ENCODE data around the gene SMARCE1. TPM values are rescaled to one million over a fixed set of nuclear protein-coding genes. Genes with fewer than 3 reads are reported as not detected.
"Not testable (repeated sequence)": the region's sequence is repeated elsewhere in the genome, so short reads cannot be mapped to it uniquely, and the experiment has no call there.

SMARCE1 gene
- total and polyA plus RNA-seq, 9 of the 15 experiments (the other 6 are each of a cell fraction or from before 2014, with no cell fraction given), result 64.1 to 142 (median 114) TPM

DNA sequence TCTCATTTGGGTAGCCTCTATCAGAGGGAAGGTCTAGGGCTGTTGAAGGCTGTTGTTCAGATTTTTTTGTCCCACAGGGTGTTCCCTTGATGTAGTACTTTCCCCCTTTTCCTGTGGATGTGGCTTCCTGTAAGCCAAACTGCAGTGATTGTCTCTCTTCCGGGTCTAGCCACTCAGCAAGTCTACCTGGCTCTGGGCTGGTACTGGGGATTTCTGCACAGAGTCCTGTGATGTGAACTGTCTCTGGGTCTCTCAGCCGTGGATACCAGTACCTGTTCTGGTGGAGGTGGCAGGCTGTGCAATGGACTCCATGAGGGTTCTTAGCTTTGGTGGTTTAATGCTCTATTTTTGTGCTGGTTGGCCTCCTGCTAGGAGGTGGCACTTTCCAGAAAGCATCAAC lies 59.1 kb downstream of the SMARCE1 start (continued):
- no peak for TF ChIP-seq GABPA (tag; conservative IDR thresholded peaks at IDR 0.05; ENCODE audit: low read depth)
- TF ChIP-seq SLC30A9 (CRISPR knock-in tag; IDR thresholded peaks at IDR 0.05), result no peak
- no peak for TF ChIP-seq SMC3 (conservative IDR thresholded peaks at IDR 0.05; ENCODE audit: insufficient read depth, low read depth, low read length)
- TF ChIP-seq, protein P1, sequence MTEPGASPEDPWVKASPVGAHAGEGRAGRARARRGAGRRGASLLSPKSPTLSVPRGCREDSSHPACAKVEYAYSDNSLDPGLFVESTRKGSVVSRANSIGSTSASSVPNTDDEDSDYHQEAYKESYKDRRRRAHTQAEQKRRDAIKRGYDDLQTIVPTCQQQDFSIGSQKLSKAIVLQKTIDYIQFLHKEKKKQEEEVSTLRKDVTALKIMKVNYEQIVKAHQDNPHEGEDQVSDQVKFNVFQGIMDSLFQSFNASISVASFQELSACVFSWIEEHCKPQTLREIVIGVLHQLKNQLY (CRISPR knock-in tag; conservative IDR thresholded peaks at IDR 0.05), result no peak
- no peak for TF ChIP-seq ZNF239 (CRISPR knock-in tag; IDR thresholded peaks at IDR 0.05)

DNA sequence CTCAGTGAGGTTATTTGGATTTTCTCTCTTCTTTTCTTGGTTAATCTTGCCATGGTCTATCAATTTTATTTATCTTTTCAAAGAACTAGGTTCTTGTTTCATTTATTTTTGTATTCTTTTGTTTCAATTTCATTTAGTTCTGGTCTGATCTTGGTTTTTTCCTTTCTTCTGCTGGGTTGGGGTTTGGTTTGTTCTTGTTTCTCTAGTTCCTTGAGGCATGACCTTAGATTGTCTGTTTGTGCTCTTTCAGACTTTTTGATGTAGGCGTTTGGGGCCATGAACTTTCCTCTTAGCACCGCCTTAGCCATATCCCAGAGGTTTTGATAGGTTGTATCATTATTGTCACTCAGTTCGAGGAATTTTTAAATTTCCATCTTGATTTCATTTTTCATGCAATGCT lies 61.4 kb downstream of the SMARCE1 start:
- CTCF ChIA-PET (ENCODE audit: low intra/inter-chr PET ratio); H3K9ac ChIP-seq (ENCODE audit: insufficient read depth in 1 of 2, low read depth in 2 of 2, low read length in 2 of 2); H3K9me3 ChIP-seq (replicated peaks; ENCODE audit: control insufficient read depth, insufficient read depth, low read depth, low read length); BruUV-seq (replicated peaks); ATAC-seq; H2AFZ ChIP-seq (ENCODE audit: low read depth, low read length); H3K79me2 ChIP-seq (ENCODE audit: control insufficient read depth, insufficient read depth, low read length); H3K27me3 ChIP-seq (ENCODE audit: control insufficient read depth in 2 of 2, insufficient read depth in 2 of 2, low read length in 2 of 2); intact Hi-C loops (cut with micrococcal nuclease); H4K20me1 ChIP-seq (replicated peaks; ENCODE audit: control insufficient read depth, insufficient read depth, low read length); DNase-seq (ENCODE audit: extremely low read depth in 1 of 4, low spot score in 3 of 4); H3K4me3 ChIP-seq; H3K27ac ChIP-seq (ENCODE audit: extremely low read depth, low read depth, low read length); POLR2A ChIA-PET; FAIRE-seq; H3K4me2 ChIP-seq (ENCODE audit: insufficient read depth, low read length); H3K9me1 ChIP-seq (ENCODE audit: control insufficient read depth, insufficient read depth, low read length); H3K4me1 ChIP-seq (replicated peaks in 1 of 2; ENCODE audit: control insufficient read depth in 2 of 2, insufficient read depth in 2 of 2, low read length in 2 of 2); in situ Hi-C loops (cut with MboI); H3K36me3 ChIP-seq (ENCODE audit: control insufficient read depth, insufficient read depth, low read length): not testable (repeated sequence)
- WGBS (ENCODE audit: insufficient coverage, low coverage, missing lambda C conversion rate), result 16% methylated on average over 3 of the region's 3 CpGs
